ENCODE data around the gene DOCK3.
"Not testable (repeated sequence)": the region's sequence is repeated elsewhere in the genome, so short reads cannot be mapped to it uniquely, and the experiment has no call there.

The DOCK3 gene

DNA sequence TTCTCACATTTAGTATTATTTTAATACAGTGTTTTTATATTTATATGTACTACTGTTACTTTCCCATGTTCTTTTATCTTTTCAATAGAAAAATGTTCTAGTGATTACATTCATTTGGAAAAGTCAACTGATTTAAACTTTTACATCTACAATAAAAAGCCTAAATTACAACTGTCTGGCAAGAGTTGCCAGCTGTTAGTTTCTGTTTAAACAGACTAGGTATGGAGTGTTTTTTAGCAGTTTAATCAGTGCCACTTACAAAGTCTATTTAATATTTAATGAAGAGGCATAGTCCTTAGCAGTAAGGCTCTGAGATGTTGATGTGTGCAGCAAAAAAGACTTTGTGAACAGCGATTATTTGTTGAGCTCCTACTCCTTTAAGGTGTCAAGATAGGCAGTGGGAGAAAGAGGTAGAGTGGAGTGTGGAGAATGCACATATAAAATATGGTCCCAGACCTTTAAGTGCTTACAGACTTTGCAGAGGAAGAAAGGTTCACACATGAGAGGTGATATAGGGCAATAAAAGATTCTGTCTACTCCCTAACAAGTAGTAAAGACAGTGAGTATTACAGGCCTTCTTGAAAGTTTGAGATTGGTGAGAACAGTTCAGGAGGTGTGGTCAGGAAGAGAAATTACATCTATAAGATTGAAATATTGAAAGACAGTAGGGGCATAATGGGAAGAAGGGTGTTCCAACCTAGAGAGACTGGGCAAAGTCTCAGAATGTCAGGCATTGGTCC is 320.5 kb downstream of the DOCK3 start:
- no peak for DNase-seq

- DNase-seq = no peak
Observed at GRCh38 chr3:51002495-51002894, 327.8 kb downstream of the DOCK3 start.

- DNase-seq = no peak
Observed at GRCh38 chr3:51004235-51004634, 329.5 kb downstream of the DOCK3 start.

- no peak for DNase-seq
Observed at GRCh38 chr3:51024121-51024520, 349.4 kb downstream of the DOCK3 start.

GRCh38 chr3:51024765-51025632 is 350.3 kb downstream of the DOCK3 start:
- peak; percentile 71 for DNase-seq

DNA sequence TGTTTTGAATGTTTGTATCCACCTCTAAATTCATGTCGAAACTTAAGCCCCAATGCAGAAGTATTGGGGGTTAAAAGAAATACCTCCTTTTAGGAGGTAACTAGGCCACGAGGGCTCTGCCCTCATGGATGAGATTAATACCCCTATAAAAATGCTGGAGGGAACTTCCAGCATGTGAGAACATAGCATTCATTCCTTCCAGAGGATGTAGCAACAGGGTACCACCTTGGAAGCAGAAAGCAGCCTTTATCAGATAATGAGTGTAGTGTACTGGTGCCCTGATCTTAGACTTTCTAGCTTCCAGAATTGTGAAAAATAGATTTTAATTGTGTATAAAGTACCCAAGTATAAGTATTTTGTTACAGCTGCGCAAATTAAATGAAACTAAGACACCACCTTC is 356.9 kb downstream of the DOCK3 start:
- no peak for DNase-seq

DNA sequence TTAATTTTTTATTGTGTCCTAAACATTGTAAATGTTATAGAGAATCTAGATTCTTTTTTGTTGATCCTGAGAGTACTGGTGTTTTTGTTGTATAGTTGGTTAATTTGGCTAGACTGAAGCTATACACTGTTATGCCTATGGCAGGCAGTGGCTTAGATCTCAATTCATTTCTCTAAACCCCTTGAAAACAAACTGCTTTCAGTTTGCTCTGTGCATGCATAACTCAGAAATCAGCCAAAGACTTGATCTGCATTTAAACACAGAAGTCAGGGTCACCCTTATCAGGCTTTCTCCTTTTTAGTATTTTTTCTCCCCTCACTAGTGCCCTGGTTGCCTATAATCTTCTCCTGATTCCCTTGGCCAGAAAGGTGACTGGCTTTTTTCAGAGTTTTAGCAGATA is 360.9 kb downstream of the DOCK3 start:
- no peak for DNase-seq

DNA sequence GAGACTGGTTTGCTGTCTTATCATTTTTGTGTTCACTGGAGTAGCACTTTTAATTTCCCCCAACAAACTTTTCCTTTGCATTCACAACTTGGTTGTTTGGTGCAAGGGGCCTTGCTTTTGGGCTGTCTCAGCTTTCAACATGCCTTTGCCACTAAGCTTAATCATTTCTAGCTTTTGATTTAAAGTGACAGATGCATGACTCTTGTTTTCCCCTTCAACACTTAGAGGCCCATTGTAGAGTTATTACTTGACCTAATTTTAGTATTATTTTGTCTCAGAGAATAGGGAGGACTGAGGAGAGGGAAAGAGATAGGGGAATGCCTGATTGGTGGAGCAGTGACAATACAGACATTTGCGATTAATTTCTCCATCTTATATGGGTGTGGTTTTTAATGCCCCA is 370.3 kb downstream of the DOCK3 start:
- no peak for DNase-seq

DNA sequence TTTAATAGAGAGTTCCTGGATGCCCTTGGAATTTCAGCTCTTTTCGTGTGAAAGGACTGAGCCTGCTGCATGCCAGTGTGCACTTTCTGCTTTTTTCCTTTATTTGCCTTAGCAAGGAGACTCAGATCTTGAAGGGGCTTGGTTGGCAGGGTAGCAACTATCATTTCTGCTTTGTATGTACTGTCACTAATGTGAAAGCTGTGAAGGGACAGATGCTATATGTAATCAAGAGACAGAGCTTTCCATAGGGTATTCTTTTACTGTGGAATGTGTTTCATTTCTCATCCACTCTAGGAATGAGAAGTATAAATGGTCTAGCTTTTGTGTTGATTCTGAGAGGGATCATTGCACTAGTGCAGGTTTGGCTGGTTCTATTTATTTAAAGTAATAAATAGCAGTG is 377.8 kb downstream of the DOCK3 start:
- no peak for DNase-seq

DNA sequence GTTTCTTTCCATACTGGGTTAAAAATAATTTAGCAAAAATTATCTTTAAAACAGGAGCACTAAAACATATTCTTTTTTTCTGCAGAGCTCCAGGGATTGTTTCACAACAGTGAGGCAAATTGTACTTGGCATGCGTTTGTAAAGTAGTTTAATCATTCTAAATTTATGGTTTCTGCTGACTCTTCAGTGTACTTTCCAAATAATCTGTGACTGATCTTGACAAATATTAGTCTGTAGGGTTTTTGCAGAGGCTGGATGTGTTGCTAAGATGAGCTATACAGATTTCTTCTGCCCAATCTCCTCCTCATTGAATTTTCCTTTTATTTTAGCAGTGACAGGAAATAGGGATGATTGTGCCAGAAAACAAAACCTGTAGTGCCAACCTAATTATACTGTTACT is 382.4 kb downstream of the DOCK3 start:
- DNase-seq = no peak

DNA sequence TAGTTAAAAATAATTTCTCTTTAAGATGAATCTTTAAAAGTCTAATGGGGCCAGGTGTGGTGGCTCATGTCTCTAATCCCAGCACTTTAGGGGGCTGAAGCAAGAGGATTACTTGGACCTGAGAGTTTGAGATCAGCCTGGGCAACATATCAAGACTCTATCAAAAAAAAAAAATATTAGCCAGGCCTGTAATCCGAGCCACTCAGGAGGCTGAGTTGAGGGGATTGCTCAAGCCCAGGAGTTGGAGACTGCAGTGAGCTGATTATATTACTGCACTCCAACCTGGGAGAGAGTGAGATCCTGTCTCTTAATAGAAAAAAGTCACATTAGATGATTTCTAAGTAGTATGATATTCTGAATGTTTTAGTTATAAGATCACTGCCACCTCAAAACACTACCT is 388.3 kb downstream of the DOCK3 start:
- DNase-seq = no peak

DNA sequence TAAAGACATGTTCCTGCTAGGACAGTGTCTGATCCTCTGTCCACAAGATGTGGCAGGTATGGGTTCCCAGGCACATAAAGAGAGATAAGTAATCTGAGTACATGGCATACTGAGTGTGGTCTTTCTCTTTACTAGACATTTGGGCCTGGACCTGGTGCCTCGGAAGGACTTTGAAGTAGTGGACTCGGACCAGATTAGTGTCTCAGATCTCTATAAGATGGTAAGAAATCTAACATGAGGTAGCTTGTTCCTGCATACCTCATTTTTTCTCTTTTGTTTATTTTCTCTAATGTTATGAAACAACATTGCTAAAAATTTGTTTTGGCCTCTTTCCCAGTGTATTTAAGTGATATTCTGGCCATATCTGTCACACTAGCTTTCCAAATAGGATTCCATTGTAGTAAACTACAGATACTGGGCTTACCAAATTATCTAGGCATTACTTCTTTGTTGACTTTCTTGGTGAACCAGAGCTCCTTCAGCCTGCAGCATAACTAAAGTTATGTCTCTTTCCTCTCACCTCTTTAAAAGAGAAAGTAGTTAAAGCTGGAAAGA is 400.6 kb downstream of the DOCK3 start:
- no peak for DNase-seq

- no peak for DNase-seq
Observed at GRCh38 chr3:51082363-51082762, 407.6 kb downstream of the DOCK3 start.

DNA sequence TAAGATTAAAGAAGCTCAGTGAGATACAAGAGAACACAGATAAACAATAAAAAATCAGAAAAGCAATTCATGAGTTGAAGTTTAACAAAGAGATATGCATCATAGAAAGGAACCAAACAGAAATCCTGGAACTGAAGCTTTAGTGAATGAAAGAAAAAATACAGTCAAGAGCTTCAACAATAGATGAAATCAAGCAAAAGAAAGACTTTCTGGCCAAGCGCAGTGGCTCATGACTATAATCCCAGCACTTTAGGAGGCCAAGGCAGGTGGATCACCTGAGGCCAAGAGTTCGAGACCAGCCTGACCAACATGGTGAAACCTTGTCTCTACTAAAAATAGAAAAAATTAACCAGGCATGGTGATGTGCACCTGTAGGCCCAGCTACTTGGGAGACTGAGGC is 408.8 kb downstream of the DOCK3 start:
- no peak for DNase-seq

DNA sequence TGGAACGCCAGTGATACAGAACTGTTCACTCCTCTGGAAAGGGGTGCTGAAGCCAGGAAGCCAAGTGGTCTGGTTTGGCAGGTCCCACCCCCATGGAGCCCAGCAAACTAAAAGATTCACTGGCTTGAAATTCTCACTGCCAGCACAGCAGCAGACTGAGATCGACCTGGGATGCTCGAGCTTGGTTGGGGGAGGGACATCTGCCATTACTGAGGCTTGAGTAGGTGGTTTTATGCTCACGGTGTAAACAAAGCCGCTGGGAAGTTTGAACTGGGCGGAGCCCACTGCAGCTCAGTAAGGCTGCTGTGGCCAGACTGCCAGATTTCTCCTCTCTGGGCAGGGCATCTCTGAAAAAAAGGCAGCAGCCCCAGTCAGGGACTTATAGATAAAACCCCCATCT is 417.4 kb downstream of the DOCK3 start:
- DNase-seq = not testable (repeated sequence)

GRCh38 chr3:51094838-51095237 is 420.1 kb downstream of the DOCK3 start:
- not testable (repeated sequence) for DNase-seq

GRCh38 chr3:51099794-51100535 is 425.2 kb downstream of the DOCK3 start:
- no peak for DNase-seq

DNA sequence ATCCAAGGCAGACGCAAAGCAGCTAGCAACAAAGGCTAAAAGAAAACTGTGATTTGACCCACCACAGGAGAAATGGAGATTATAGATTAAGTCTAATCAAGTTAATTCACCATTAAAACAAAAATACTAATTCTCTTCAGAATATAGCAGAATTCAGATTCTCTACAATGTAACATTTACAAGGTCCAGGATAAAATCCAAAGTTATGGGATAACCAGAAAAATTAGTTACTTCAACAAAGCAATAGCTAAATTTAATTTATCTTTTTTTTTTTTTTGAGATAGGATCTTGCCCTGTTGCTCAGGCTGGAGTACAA is 425.8 kb downstream of the DOCK3 start:
- no peak for DNase-seq

- no peak for DNase-seq
Observed at GRCh38 chr3:51102396-51102795, 427.7 kb downstream of the DOCK3 start.

- DNase-seq = no peak
Observed at GRCh38 chr3:51106242-51106876, 431.6 kb downstream of the DOCK3 start.

GRCh38 chr3:51110586-51110985 is 435.9 kb downstream of the DOCK3 start:
- no peak for DNase-seq

GRCh38 chr3:51122944-51123343 is 448.2 kb downstream of the DOCK3 start:
- DNase-seq = no peak

DNA sequence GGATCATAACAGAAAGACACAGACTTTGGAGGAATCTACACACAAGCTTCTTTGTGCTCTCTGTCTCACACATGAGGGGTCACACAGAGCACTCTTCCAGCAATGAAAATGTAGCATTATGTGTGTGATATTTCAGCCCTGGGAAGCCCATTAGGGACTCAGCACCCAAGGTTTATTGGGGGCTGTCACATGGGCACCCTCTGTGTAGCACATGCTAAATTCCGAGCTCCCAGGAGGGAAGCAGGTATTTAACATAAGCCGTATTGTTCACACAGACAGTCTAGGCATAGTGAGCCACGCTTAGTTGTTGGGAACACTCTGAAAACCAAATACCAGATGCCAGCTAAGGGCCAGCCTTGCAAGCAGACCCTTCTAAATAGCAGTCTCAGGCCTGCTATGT is 448.8 kb downstream of the DOCK3 start:
- no peak for DNase-seq
